Measurements from ENCODE around the gene TAGAP. TPM values are rescaled to one million over a fixed set of nuclear protein-coding genes. Genes with fewer than 3 reads are reported as not detected.

TAGAP gene
- total and polyA plus RNA-seq, 2 of the 8 experiments (the other 6 are each of a cell fraction or from before 2014, with no cell fraction given) = not detected

DNA sequence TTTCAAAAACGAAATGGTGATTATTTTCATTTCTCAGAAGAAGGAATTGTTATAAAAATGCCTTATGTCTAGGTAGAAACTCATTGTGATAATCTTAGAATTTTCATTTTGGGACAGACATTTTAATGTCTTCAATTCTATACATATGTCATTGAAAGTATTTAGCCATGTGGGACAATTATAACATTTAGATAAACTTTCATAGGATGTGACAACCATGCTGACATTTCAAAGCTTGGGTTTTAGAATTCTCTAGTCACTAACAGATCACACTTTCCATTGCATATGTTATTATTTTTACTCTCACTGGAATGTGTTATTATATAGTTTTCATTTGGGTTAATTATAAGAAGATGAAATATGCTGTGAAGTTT lies 4.9 kb downstream of the TAGAP start:
- H3K9ac ChIP-seq (replicated peaks in 1 of 4; ENCODE audit: extremely low read depth in 1 of 4, low read depth in 3 of 4, low read length in 3 of 4) = no peak overlapping the region
- no peak overlapping the region for H2BK120ac ChIP-seq (replicated peaks; ENCODE audit: low read depth, low read length)

More for the DNA sequence above, 4.9 kb downstream of the TAGAP start:
- FAIRE-seq (no peak), DNase-seq (ENCODE audit: low read depth in 1 of 2, low spot score in 2 of 2) (no peak)
- H3K18ac ChIP-seq (ENCODE audit: extremely low read depth, low read length) = no peak overlapping the region
- H3K4me2 ChIP-seq (ENCODE audit: insufficient read depth in 1 of 2, low read depth in 2 of 2, low read length in 2 of 2) = no peak overlapping the region
- no peak overlapping the region for H4K91ac ChIP-seq (replicated peaks; ENCODE audit: insufficient read length, low read length)
- no peak overlapping the region; the same call in 1 of the 2 replicates for H2BK12ac ChIP-seq (ENCODE audit: low read depth, low read length)
- no peaks in the 10 kb centered on the region for H3K79me2 ChIP-seq (ENCODE audit: control insufficient read depth in 1 of 2, insufficient read depth in 2 of 2, low read length in 2 of 2)
- H3K4me1 ChIP-seq (replicated peaks in 1 of 4; ENCODE audit: control insufficient read depth in 3 of 4, insufficient read depth in 4 of 4, low read length in 3 of 4) = no peaks in the 10 kb centered on the region; a peak in 1 of 7 replicates
- no peaks in the 10 kb centered on the region for H3K79me1 ChIP-seq (ENCODE audit: low read depth, low read length)
- no peaks in the 10 kb centered on the region for H3K27me3 ChIP-seq (replicated peaks in 1 of 4; ENCODE audit: control insufficient read depth in 3 of 4, extremely low read depth in 1 of 4, insufficient read depth in 3 of 4, low read length in 3 of 4)
- 73% methylated on average over 1 of the region's 1 CpG; no CpG with 5 or more reads in 1 of the 2 experiments for WGBS, 2 experiments (ENCODE audit: extremely low coverage in 1 of 2, insufficient coverage in 1 of 2, insufficient read length in 1 of 2, insufficient replicate concordance in 2 of 2, low coverage in 1 of 2, low lambda C conversion rate in 2 of 2, missing lambda C conversion rate in 1 of 2)
- H3K4me3 ChIP-seq (ENCODE audit: extremely low read depth in 1 of 4, insufficient read depth in 2 of 4, low read depth in 3 of 4, low read length in 4 of 4) = no peak overlapping the region
- POLR2A ChIA-PET (ENCODE audit: partially characterized antibody) = no interaction called here
- H3K36me3 ChIP-seq (ENCODE audit: control insufficient read depth in 2 of 4, insufficient read depth in 4 of 4, low read length in 3 of 4) = no peaks in the 10 kb centered on the region
- H3K27ac ChIP-seq (ENCODE audit: low read depth, low read length) = no peak overlapping the region
- H2BK20ac ChIP-seq (ENCODE audit: low read length) = no peak overlapping the region
- H3K9me3 ChIP-seq (ENCODE audit: insufficient read depth in 2 of 2, low read depth in 1 of 2, low read length in 1 of 2) = no peaks in the 10 kb centered on the region
- H2BK15ac ChIP-seq (ENCODE audit: low read length) = no peak overlapping the region
- H4K5ac ChIP-seq (ENCODE audit: insufficient read length, low read depth, low read length) = no peak overlapping the region
- no peak overlapping the region for H3K4ac ChIP-seq (replicated peaks; ENCODE audit: insufficient read length, low read depth, low read length)
- no peak overlapping the region for H3K14ac ChIP-seq (ENCODE audit: insufficient read length)
- H2AK5ac ChIP-seq (ENCODE audit: low read depth, low read length) = no peak overlapping the region
- H3K23ac ChIP-seq (ENCODE audit: insufficient read length) = no peak overlapping the region
- CTCF ChIA-PET (ENCODE audit: partially characterized antibody) = interaction anchor here (0.8 to 11.7 kb wide), 11 partner anchors 13 to 380 kb away, joined by 3 to 144 read pairs (median 5); no protein-coding TSS in a partner anchor
- TF ChIP-seq ZNF274 (IDR thresholded peaks at IDR 0.05; ENCODE audit: borderline replicate concordance, extremely low read depth, low read length) = no peak
- TF ChIP-seq E2F6 (IDR thresholded peaks at IDR 0.05) = no peak
- TF ChIP-seq GABPA (IDR thresholded peaks at IDR 0.05; ENCODE audit: borderline replicate concordance, insufficient read depth, low read length) = no peak
- no peak for TF ChIP-seq HDAC6 (IDR thresholded peaks at IDR 0.05; ENCODE audit: low read depth, low read length)
- TF ChIP-seq GTF2F1 (IDR thresholded peaks at IDR 0.05; ENCODE audit: borderline replicate concordance, low read depth, low read length) = no peak
- no peak for TF ChIP-seq TAF1 (IDR thresholded peaks at IDR 0.05; ENCODE audit: low read depth, low read length)
- TF ChIP-seq SP1 (IDR thresholded peaks at IDR 0.05; ENCODE audit: low read depth, low read length) = no peak
- TF ChIP-seq YY1 (IDR thresholded peaks at IDR 0.05; ENCODE audit: low read depth, low read length) = no peak
- no peaks in the 10 kb centered on the region for H4K20me1 ChIP-seq (replicated peaks in 1 of 2; ENCODE audit: control insufficient read depth in 1 of 2, insufficient read depth in 2 of 2, low read length in 2 of 2)
- no peaks in the 10 kb centered on the region for H3K23me2 ChIP-seq (ENCODE audit: low read depth, low read length)
- H2BK5ac ChIP-seq (ENCODE audit: low read depth, low read length) = no peak overlapping the region
- no peak overlapping the region for H2AFZ ChIP-seq (ENCODE audit: low read length)
- H4K8ac ChIP-seq (ENCODE audit: extremely low read depth, insufficient read depth, low read length) = no peak overlapping the region
- H3K56ac ChIP-seq (replicated peaks; ENCODE audit: insufficient read length, low read depth, low read length) = no peak overlapping the region
